ENCODE measurements around the gene BEND3.

Gene BEND3

GRCh38 chr6:107140581-107140980, 25.3 kb upstream of the BEND3 start:
- TF ChIP-seq POLR2AphosphoS5 (IDR thresholded peaks at IDR 0.05; ENCODE audit: low read depth, low read length) (no peak), FOXP2 (optimal IDR thresholded peaks at IDR 0.05; ENCODE audit: borderline replicate concordance, extremely low read depth, extremely low read length, insufficient read depth) (no peak), SIN3A (IDR thresholded peaks at IDR 0.05; ENCODE audit: borderline replicate concordance, insufficient read depth, low read length) (no peak), TAF1 (IDR thresholded peaks at IDR 0.05; ENCODE audit: borderline replicate concordance, insufficient read depth, low read length) (no peak)
- TF ChIP-seq, protein P1, sequence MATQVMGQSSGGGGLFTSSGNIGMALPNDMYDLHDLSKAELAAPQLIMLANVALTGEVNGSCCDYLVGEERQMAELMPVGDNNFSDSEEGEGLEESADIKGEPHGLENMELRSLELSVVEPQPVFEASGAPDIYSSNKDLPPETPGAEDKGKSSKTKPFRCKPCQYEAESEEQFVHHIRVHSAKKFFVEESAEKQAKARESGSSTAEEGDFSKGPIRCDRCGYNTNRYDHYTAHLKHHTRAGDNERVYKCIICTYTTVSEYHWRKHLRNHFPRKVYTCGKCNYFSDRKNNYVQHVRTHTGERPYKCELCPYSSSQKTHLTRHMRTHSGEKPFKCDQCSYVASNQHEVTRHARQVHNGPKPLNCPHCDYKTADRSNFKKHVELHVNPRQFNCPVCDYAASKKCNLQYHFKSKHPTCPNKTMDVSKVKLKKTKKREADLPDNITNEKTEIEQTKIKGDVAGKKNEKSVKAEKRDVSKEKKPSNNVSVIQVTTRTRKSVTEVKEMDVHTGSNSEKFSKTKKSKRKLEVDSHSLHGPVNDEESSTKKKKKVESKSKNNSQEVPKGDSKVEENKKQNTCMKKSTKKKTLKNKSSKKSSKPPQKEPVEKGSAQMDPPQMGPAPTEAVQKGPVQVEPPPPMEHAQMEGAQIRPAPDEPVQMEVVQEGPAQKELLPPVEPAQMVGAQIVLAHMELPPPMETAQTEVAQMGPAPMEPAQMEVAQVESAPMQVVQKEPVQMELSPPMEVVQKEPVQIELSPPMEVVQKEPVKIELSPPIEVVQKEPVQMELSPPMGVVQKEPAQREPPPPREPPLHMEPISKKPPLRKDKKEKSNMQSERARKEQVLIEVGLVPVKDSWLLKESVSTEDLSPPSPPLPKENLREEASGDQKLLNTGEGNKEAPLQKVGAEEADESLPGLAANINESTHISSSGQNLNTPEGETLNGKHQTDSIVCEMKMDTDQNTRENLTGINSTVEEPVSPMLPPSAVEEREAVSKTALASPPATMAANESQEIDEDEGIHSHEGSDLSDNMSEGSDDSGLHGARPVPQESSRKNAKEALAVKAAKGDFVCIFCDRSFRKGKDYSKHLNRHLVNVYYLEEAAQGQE (IDR thresholded peaks at IDR 0.05; ENCODE audit: insufficient read depth in 1 of 2, low read depth in 2 of 2, low read length in 2 of 2) = no peak

DNA sequence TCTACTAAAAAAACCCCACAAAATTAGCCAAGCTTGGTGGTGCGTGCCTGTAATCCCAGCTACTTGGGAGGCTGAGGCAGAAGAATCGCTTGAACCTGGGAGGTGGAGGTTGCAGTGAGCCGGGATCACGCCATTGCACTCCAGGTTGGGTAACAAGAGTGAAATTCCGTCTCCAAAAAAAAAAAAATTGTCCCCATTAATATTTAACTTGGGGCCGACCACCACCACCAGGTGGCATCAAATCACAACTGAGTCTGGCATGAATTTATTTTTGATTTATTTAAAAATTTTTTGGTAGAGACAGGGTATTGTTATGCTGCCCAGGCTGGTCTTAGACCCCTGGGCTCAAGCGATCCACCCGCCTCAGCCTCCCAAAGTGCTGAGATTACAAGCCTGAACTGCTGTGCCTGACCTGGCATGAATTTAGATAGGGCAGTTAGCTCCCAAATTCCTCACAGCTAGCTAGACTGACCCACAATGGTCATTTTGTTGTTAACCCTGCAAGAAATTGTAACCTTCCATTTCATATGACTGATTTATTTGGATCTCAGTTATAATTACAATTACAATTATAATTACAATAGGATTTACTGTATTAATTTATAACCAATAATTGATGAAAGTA, 17.1 kb upstream of the BEND3 start:
- TF ChIP-seq FOXP2 (optimal IDR thresholded peaks at IDR 0.05; ENCODE audit: borderline replicate concordance, extremely low read depth, extremely low read length, insufficient read depth) = no peak
- no peak for TF ChIP-seq POLR2AphosphoS5 (IDR thresholded peaks at IDR 0.05; ENCODE audit: low read depth, low read length)
- TF ChIP-seq SIN3A (IDR thresholded peaks at IDR 0.05; ENCODE audit: borderline replicate concordance, insufficient read depth, low read length) = no peak
- no peak for TF ChIP-seq TAF1 (IDR thresholded peaks at IDR 0.05; ENCODE audit: borderline replicate concordance, insufficient read depth, low read length)
- TF ChIP-seq, protein P1 (IDR thresholded peaks at IDR 0.05; ENCODE audit: insufficient read depth in 1 of 2, low read depth in 2 of 2, low read length in 2 of 2) = no peak

DNA sequence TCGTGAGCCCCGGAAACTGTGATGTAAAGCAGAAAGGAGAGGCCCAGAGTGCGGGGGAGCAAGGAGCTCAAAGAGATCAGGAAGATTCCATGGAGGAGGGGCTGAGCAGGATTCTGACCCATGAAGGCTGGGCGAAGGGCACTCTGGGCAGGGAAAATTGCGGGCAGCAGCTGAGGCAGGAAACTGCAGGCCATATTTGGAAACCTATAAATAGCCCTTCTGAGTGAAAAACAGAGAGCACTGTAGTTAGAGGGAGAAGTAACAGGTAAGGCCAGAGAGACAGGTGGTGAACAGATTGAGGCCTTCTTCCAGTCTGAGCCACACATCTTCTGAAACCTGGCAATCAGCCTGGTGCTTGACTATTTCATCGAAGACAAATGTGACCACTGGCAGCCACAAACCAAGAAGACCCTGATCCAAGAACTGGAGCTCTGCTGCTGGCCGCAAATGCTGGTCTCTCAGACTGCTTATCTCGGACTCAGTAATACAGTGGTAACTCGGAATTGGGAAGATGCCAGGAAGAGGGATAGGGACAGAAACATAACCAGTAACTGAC, 14.1 kb upstream of the BEND3 start:
- TF ChIP-seq FOXP2 (optimal IDR thresholded peaks at IDR 0.05; ENCODE audit: borderline replicate concordance, extremely low read depth, extremely low read length, insufficient read depth) (no peak), TAF1 (IDR thresholded peaks at IDR 0.05; ENCODE audit: borderline replicate concordance, insufficient read depth, low read length) (no peak), POLR2AphosphoS5 (IDR thresholded peaks at IDR 0.05; ENCODE audit: low read depth, low read length) (no peak), SIN3A (IDR thresholded peaks at IDR 0.05; ENCODE audit: borderline replicate concordance, insufficient read depth, low read length) (no peak)
- TF ChIP-seq, protein P1 (IDR thresholded peaks at IDR 0.05; ENCODE audit: insufficient read depth in 1 of 2, low read depth in 2 of 2, low read length in 2 of 2) = no peak

DNA sequence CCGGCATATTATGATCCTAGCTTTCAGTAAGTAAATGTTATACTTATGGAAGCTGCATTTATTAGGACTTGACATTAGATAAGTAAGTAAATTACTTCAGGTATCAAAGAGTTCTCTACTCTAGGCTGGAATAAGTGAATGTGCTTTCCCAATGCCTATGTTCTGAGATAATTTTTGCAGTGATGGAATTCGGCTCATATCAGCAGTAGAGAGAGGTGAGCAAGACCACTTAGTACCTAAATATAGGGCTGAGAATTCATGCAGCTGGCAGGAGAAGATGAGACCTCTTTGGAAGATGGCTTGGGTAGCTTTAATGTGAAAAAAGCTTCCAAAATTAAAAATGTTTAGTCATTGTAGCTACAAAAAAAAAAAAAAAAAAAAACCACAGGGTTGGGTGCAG, 13.3 kb upstream of the BEND3 start:
- TF ChIP-seq TAF1 (IDR thresholded peaks at IDR 0.05; ENCODE audit: borderline replicate concordance, insufficient read depth, low read length) = no peak
- no peak for TF ChIP-seq POLR2AphosphoS5 (IDR thresholded peaks at IDR 0.05; ENCODE audit: low read depth, low read length)
- TF ChIP-seq, protein P1 (IDR thresholded peaks at IDR 0.05; ENCODE audit: insufficient read depth in 1 of 2, low read depth in 2 of 2, low read length in 2 of 2) = no peak
- TF ChIP-seq SIN3A (IDR thresholded peaks at IDR 0.05; ENCODE audit: borderline replicate concordance, insufficient read depth, low read length) = no peak
- TF ChIP-seq FOXP2 (optimal IDR thresholded peaks at IDR 0.05; ENCODE audit: borderline replicate concordance, extremely low read depth, extremely low read length, insufficient read depth) = no peak

Data from PFSK-1 (cell line).